HepG2 (cell line): ENCODE results near the gene CRKL.

Experiments used
- ATF4 ChIP-seq, 2 experiments: fragments of 450-650 bp in 1 of 2; sonication (generic) in 1 of 2; formaldehyde crosslinking; IDR thresholded peaks; 2 replicates each; pipeline versions ENCODE4 v1.5.0 to v1.8.0; 2020 to 2022; ENCODE audit warnings: mild to moderate bottlenecking in 1 of 2, missing genetic modification reagents in 1 of 2
- HDAC2 ChIP-seq: sonication (generic); formaldehyde crosslinking; IDR thresholded peaks from 2 replicates; pipeline ENCODE4 v1.4.0; 2020; ENCODE audit warnings: missing genetic modification reagents
- SUZ12 ChIP-seq: fragments of 150-350 bp; IDR thresholded peaks from 2 replicates; pipeline ENCODE4 v1.6.1; 2014; ENCODE audit warnings: low read depth, low read length
- ZNF225 ChIP-seq: sonication (generic); formaldehyde crosslinking; IDR thresholded peaks from 2 replicates; pipeline ENCODE4 v1.4.0; 2020; ENCODE audit warnings: mild to moderate bottlenecking, missing genetic modification reagents
- TF ChIP-seq, protein P1 (sequence below): IDR thresholded peaks from 2 replicates; pipeline ENCODE4 v1.6.1; 2016; ENCODE audit warnings: low read depth, control low read depth

- no peak for TF ChIP-seq ZNF225 (CRISPR knock-in tag)
- TF ChIP-seq HDAC2 (CRISPR knock-in tag), result no peak
- no peak for TF ChIP-seq ATF4 (CRISPR knock-in tag; IDR thresholded peaks at IDR 0.05)
- TF ChIP-seq, protein P1, sequence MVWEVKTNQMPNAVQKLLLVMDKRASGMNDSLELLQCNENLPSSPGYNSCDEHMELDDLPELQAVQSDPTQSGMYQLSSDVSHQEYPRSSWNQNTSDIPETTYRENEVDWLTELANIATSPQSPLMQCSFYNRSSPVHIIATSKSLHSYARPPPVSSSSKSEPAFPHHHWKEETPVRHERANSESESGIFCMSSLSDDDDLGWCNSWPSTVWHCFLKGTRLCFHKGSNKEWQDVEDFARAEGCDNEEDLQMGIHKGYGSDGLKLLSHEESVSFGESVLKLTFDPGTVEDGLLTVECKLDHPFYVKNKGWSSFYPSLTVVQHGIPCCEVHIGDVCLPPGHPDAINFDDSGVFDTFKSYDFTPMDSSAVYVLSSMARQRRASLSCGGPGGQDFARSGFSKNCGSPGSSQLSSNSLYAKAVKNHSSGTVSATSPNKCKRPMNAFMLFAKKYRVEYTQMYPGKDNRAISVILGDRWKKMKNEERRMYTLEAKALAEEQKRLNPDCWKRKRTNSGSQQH (CRISPR knock-in tag), result no peak
- TF ChIP-seq SUZ12, result no peak
Observed at GRCh38 chr22:20985720-20986119, 68.5 kb downstream of the CRKL start.
